Ovary (tissue), 9 donors: Measurements from ENCODE around the gene DIS3L2. TPM values are rescaled to one million over a fixed set of nuclear protein-coding genes. Genes with fewer than 3 reads are reported as not detected.
"Not testable (repeated sequence)": the region's sequence is repeated elsewhere in the genome, so short reads cannot be mapped to it uniquely, and the experiment has no call there.

Source experiments
- DNase-seq, 5 donors: peaks; one replicate each; pipeline ENCODE4 v3.0.0-alpha.2; 2019 to 2020
- H3K27ac ChIP-seq, 2 donors: fragments of 200-600 bp; one replicate each; pipeline versions ENCODE4 v1.5.1 to v1.8.0; 2019 to 2022
- H3K27me3 ChIP-seq: fragments of 200-600 bp; one replicate; pipeline ENCODE4 v1.8.0; 2022
- H3K36me3 ChIP-seq: fragments of 200-600 bp; sonication (generic); one replicate; pipeline ENCODE4 v1.5.1; 2019
- H3K4me1 ChIP-seq: one replicate; pipeline ENCODE4 v1.8.1; 2013; ENCODE audit warnings: mild to moderate bottlenecking, moderate library complexity; ENCODE audit not compliant: insufficient read depth
- H3K4me3 ChIP-seq: fragments of 200-600 bp; sonication (generic); one replicate; pipeline ENCODE4 v1.5.1; 2017
- H3K9me3 ChIP-seq, 2 donors: fragments of 200-600 bp in 1 of 2; sonication (generic) in 1 of 2; one replicate each; pipeline versions ENCODE4 v1.5.1 to v1.8.1; 2013 to 2019; ENCODE audit warnings: mild to moderate bottlenecking in 1 of 2, moderate library complexity in 1 of 2
- CTCF ChIP-seq, 3 donors: fragments of 450-650 bp in 2 of 3; fragments of 200-600 bp in 1 of 3; IDR thresholded peaks; one replicate each; pipeline versions ENCODE4 v1.5.1 to v1.8.0; 2016 to 2022; ENCODE audit warnings: antibody characterized with exemption in 3 of 3, mild to moderate bottlenecking in 1 of 3
- EP300 ChIP-seq: sonication (generic); formaldehyde crosslinking; IDR thresholded peaks from one replicate; pipeline ENCODE4 v1.6.1; 2017; ENCODE audit warnings: antibody characterized with exemption
- POLR2A ChIP-seq: fragments of 450-650 bp; IDR thresholded peaks from one replicate; pipeline ENCODE4 v1.6.1; 2017; ENCODE audit warnings: antibody characterized with exemption, mild to moderate bottlenecking, moderate library complexity
- WGBS, 3 donors: extraction: QIAGEN DNeasy Blood & Tissue Kit in 1 of 3; methylation state at CpG; one replicate each; pipeline versions ENCODE4 v1.1.5 to v1.1.7; 2013 to 2017; 5-methylcytosine and 5-hydroxymethylcytosine counted together
- intact Hi-C, 4 donors: fragments of 100-400 bp; cut with DNase I; formaldehyde crosslinking; loops; one replicate each; pipeline versions ENCODE4 v1.11.0 to v1.15.1; 2022 to 2023
- polyA plus RNA-seq, 2 donors: library from polyadenylated mRNA; stranded (reverse); fragments of 200-250 nt in 1 of 2; fragments of 350-450 nt in 1 of 2; fragmentation: Illumina TruSeq in 1 of 2; extraction: RNeasy Lipid Tissue Mini Kit (QIAGEN cat#74804) in 1 of 2; gene quantifications; one replicate each; pipeline ENCODE4 v1.2.3, GENCODE V29; 2013 to 2014
- total RNA-seq, 7 donors: library from RNA; depleted of rRNA in 2 of 7; stranded (reverse); fragments of >200 nt in 2 of 7; fragmentation: NEBNext Ultra II Directional in 3 of 7; extraction: Animal tissue kit (Norgen Biotek cat#: 25700) in 3 of 7; gene quantifications; one replicate each; pipeline versions ENCODE4 v1.1.0 to v1.2.4, GENCODE V29; 2016 to 2023
- donor health status: DM: no; HTN: no; CAD: no; lungs with moderate emphysema.
- donor health status: DM: no; HTN: no; CAD: no.
- donor health status: Bipolar disorder and iron deficiency.
- donor health status: DM: yes; HTN: yes; CAD: no.
- donor health status: DM: no; HTN: no; CAD: no.
- donor health status: DM: yes; HTN: yes; CAD: no.

The DIS3L2 gene
- total and polyA plus RNA-seq, 9 donors = 18.2 to 52.0 (median 32.8) TPM

DNA sequence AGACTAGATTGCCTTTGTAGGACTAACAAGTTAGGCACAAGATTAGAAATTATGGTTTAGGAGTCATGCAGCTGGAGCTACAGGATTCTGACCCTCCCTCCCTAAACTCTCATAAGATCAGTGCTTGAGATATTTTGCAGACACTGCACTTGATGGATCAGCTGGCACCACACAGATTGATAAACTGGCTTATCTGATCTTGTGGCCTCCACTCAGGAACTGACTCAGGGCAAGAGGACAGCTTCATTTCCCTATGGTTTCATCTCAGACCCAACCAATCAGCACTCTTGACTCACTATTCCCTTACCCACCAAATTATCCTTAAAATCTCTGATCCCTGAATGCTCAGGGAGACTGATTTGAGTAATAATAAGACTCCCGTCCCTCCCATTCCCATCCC is 152.3 kb downstream of the DIS3L2 start:
- Histone ChIP-seq H3K4me3 (no peak overlapping the region), H3K9me3 (no peaks in the 10 kb centered on the region), H3K27me3 (no peaks in the 10 kb centered on the region), H3K36me3 (no peaks in the 10 kb centered on the region), H3K27ac (no peak overlapping the region), H3K4me1 (no peaks in the 10 kb centered on the region)
- intact Hi-C loops = no loop called here
- 94 to 100% (median 96%) methylated on average over 1 of the region's 1 CpG for WGBS, 3 donors
- DNase-seq = no peak
- no peak for TF ChIP-seq POLR2A
- TF ChIP-seq EP300 = no peak
- no peak for TF ChIP-seq CTCF (IDR thresholded peaks at IDR 0.05)

GRCh38 chr2:232115728-232116361 is 154.3 kb downstream of the DIS3L2 start:
- H3K4me1 ChIP-seq, H3K27me3 ChIP-seq, intact Hi-C loops, DNase-seq, H3K27ac ChIP-seq, H3K36me3 ChIP-seq, H3K9me3 ChIP-seq, H3K4me3 ChIP-seq: not testable (repeated sequence)
- 93 to 97% (median 93%) methylated on average over 6 of the region's 6 CpGs for WGBS, 3 donors

DNA sequence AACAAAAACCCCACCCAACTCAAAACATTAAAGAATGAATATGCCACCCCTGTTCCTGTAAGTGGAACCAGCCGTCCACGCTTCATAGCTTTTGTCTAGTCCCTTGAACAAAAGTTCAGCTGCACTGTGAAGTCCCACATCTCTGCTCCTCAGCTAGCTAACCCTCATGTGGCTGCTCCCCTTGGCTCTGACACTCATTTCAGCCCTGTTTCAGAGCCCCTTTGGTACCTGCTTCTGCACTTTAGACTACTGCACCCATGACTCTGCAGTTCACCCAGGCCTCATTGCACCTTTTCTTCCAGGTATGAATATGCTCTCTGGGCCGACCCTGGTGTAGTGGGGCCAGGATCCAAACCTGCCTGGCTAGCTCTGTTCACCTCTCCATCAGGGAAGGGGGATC is 155.3 kb downstream of the DIS3L2 start:
- intact Hi-C loops = no loop called here
- H3K9me3 ChIP-seq = no peaks in the 10 kb centered on the region
- no peaks in the 10 kb centered on the region for H3K27me3 ChIP-seq
- H3K4me1 ChIP-seq = no peaks in the 10 kb centered on the region
- H3K36me3 ChIP-seq = no peaks in the 10 kb centered on the region
- no peak overlapping the region for H3K27ac ChIP-seq
- no peak for DNase-seq
- WGBS, 3 donors = 66 to 97% (median 96%) methylated on average over 3 of the region's 3 CpGs
- TF ChIP-seq POLR2A (no peak), CTCF (IDR thresholded peaks at IDR 0.05) (no peak), EP300 (no peak)
- H3K4me3 ChIP-seq = no peak overlapping the region

- TF ChIP-seq EP300 = no peak
- TF ChIP-seq POLR2A = no peak
- no peak for TF ChIP-seq CTCF (IDR thresholded peaks at IDR 0.05)
- 90 to 96% (median 94%) methylated on average over 3 of the region's 3 CpGs for WGBS, 3 donors
- Histone ChIP-seq H3K4me1 (no peaks in the 10 kb centered on the region), H3K36me3 (no peaks in the 10 kb centered on the region), H3K27me3 (no peaks in the 10 kb centered on the region), H3K9me3 (no peaks in the 10 kb centered on the region), H3K27ac (no peak overlapping the region), H3K4me3 (no peak overlapping the region)
- no peak for DNase-seq
- intact Hi-C loops = no loop called here
Observed at GRCh38 chr2:232117413-232117812, 155.9 kb downstream of the DIS3L2 start.

DNA sequence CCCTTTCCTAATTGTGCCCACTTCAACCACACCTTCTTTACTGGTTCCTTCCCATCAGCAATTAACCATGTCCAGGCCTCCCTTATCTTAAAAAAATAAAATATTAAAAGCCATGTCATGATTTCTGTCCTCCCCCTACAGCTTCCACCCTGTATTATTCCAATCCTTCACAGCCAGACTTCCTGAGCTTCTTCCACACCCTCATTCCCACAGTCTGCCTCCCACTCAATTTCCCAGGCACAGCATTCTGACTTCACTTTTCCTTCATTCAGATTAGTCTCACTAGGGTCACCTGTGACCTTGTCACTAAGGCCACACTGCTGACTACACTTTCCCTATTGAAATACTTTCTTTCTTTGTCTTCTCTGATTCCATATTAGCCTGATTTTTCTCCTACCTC is 159.4 kb downstream of the DIS3L2 start:
- Histone ChIP-seq H3K36me3 (no peaks in the 10 kb centered on the region), H3K27ac (no peak overlapping the region), H3K9me3 (no peaks in the 10 kb centered on the region), H3K4me1 (no peaks in the 10 kb centered on the region), H3K4me3 (no peak overlapping the region), H3K27me3 (no peaks in the 10 kb centered on the region)
- intact Hi-C loops = no loop called here
- no peak for TF ChIP-seq EP300
- TF ChIP-seq POLR2A = no peak
- no peak for TF ChIP-seq CTCF (IDR thresholded peaks at IDR 0.05)
- no peak for DNase-seq
